ENCODE measurements around the gene DYNC1I1. TPM values are rescaled to one million over a fixed set of nuclear protein-coding genes. Genes with fewer than 3 reads are reported as not detected.

DYNC1I1 gene
- total and polyA plus RNA-seq, 2 of the 13 experiments (the other 11 are each of a cell fraction or from before 2014, with no cell fraction given) = not detected

- no peak for TF ChIP-seq ZNF407 (CRISPR knock-in tag; IDR thresholded peaks at IDR 0.05; ENCODE audit: not compliant biosample characterization)
- no peak for TF ChIP-seq ZNF792 (CRISPR knock-in tag; IDR thresholded peaks at IDR 0.05)
- no peak for TF ChIP-seq PRDM4 (CRISPR knock-in tag; IDR thresholded peaks at IDR 0.05; ENCODE audit: borderline replicate concordance)
- no peak for TF ChIP-seq LRRFIP1 (CRISPR knock-in tag; conservative IDR thresholded peaks at IDR 0.05)
- no peak for TF ChIP-seq KLF11 (CRISPR knock-in tag; IDR thresholded peaks at IDR 0.05)
- TF ChIP-seq NR0B2 (CRISPR knock-in tag; IDR thresholded peaks at IDR 0.05) = no peak
Measured at GRCh38 chr7:96127746-96128145, 355.4 kb downstream of the DYNC1I1 start (continued).

All from HepG2 (cell line).